ENCODE results near the gene DDI1. TPM values are rescaled to one million over a fixed set of nuclear protein-coding genes. Genes with fewer than 3 reads are reported as not detected.

DDI1 gene
- total RNA-seq, 2 donors from 2014 or later: not detected

DNA sequence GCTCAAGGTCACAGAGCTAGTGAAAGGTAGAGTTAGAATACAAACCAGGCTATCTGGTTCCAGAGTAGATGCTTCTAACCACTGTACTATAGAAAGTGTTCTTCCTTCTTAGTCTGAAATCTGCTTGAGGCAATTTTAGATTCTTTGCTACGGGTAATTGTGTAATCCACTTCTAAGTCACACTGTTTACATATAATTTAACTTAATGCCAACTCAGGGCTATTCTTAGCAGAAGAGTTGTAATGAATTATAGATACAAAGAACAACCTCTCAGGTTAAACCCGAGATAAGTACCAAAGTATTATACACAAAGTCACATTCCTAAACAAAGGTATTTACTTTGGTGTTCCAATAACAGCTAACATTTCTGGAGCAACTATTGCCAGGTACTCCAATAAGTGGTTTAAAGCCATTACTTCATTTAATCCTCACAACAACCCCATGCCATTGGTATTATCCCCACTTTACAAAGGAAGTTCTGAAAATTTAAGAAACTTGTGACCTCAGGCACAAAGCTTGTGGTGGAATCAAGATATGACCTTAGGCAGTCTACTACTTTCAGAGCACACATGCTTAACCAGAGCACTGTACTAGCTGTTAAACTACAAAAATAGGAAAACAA, 31.1 kb upstream of the DDI1 start:
- Histone ChIP-seq H3K9ac (ENCODE audit: extremely low read depth, low read length, poor library complexity, severe bottlenecking) (no peak overlapping the region), H3K9me3 (ENCODE audit: control insufficient read depth, low read length) (no peaks in the 10 kb centered on the region), H3K27me3 (ENCODE audit: control insufficient read depth, insufficient read depth, low read length, poor library complexity, severe bottlenecking) (no peaks in the 10 kb centered on the region), H3K4me1 (ENCODE audit: control insufficient read depth, insufficient read depth, low read length) (no peaks in the 10 kb centered on the region), H3K36me3 (ENCODE audit: control insufficient read depth, insufficient read depth, low read length) (no peaks in the 10 kb centered on the region), H3K27ac (ENCODE audit: low read depth, low read length) (no peak overlapping the region), H3K4me3 (ENCODE audit: low read length) (no peak overlapping the region)
- TF ChIP-seq, protein P1, sequence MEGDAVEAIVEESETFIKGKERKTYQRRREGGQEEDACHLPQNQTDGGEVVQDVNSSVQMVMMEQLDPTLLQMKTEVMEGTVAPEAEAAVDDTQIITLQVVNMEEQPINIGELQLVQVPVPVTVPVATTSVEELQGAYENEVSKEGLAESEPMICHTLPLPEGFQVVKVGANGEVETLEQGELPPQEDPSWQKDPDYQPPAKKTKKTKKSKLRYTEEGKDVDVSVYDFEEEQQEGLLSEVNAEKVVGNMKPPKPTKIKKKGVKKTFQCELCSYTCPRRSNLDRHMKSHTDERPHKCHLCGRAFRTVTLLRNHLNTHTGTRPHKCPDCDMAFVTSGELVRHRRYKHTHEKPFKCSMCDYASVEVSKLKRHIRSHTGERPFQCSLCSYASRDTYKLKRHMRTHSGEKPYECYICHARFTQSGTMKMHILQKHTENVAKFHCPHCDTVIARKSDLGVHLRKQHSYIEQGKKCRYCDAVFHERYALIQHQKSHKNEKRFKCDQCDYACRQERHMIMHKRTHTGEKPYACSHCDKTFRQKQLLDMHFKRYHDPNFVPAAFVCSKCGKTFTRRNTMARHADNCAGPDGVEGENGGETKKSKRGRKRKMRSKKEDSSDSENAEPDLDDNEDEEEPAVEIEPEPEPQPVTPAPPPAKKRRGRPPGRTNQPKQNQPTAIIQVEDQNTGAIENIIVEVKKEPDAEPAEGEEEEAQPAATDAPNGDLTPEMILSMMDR (conservative IDR thresholded peaks at IDR 0.05): no peak
- no peak overlapping the region for H3K4me3 Mint-ChIP-seq
- 97% methylated on average over 2 of the region's 2 CpGs; no CpG with 5 or more reads in 1 of the 2 experiments for WGBS, 2 experiments (ENCODE audit: insufficient coverage in 1 of 2, insufficient read length in 1 of 2)
- H3K36me3 Mint-ChIP-seq (ENCODE audit: low read depth): no peaks in the 10 kb centered on the region
- H3K4me1 Mint-ChIP-seq: no peaks in the 10 kb centered on the region
- no peaks in the 10 kb centered on the region for H3K27me3 Mint-ChIP-seq (ENCODE audit: insufficient read depth)
- H3K9me3 Mint-ChIP-seq: no peaks in the 10 kb centered on the region
- no peak for DNase-seq
- no peak overlapping the region for H3K27ac Mint-ChIP-seq

DNA sequence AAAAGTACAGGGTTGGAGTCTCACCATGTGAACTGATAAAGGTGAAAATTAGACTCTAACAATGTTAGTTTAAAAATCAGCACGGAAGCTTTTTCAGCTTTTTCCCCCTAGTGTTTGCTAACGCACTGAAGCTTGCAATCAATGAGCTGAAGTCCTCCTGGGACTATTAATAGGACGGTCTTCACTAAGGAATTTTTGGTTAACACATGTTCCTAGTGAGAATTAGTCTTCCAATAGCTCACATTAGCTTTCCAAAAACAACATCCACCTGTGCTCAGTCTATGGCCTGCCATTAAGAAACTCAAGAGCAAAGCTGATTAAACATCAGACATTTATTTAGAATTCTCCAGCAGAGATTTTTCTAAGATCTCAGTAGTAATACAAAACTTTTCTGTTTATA, 26.7 kb upstream of the DDI1 start:
- no peaks in the 10 kb centered on the region for H3K36me3 Mint-ChIP-seq (ENCODE audit: low read depth)
- Histone ChIP-seq H3K4me3 (ENCODE audit: low read length) (no peak overlapping the region), H3K27me3 (ENCODE audit: control insufficient read depth, insufficient read depth, low read length, poor library complexity, severe bottlenecking) (no peaks in the 10 kb centered on the region), H3K9ac (ENCODE audit: extremely low read depth, low read length, poor library complexity, severe bottlenecking) (no peak overlapping the region), H3K4me1 (ENCODE audit: control insufficient read depth, insufficient read depth, low read length) (no peaks in the 10 kb centered on the region), H3K36me3 (ENCODE audit: control insufficient read depth, insufficient read depth, low read length) (no peaks in the 10 kb centered on the region), H3K27ac (ENCODE audit: low read depth, low read length) (no peak overlapping the region), H3K9me3 (ENCODE audit: control insufficient read depth, low read length) (no peaks in the 10 kb centered on the region)
- no peaks in the 10 kb centered on the region for H3K9me3 Mint-ChIP-seq
- 72 to 80% methylated on average over 3 of the region's 3 CpGs for WGBS, 2 experiments (ENCODE audit: insufficient coverage in 1 of 2, insufficient read length in 1 of 2)
- no peak for DNase-seq
- TF ChIP-seq, protein P1 (conservative IDR thresholded peaks at IDR 0.05): peak; percentile 52
- no peaks in the 10 kb centered on the region for H3K27me3 Mint-ChIP-seq (ENCODE audit: insufficient read depth)
- no peak overlapping the region for H3K27ac Mint-ChIP-seq
- H3K4me3 Mint-ChIP-seq: no peak overlapping the region
- no peaks in the 10 kb centered on the region for H3K4me1 Mint-ChIP-seq

DNA sequence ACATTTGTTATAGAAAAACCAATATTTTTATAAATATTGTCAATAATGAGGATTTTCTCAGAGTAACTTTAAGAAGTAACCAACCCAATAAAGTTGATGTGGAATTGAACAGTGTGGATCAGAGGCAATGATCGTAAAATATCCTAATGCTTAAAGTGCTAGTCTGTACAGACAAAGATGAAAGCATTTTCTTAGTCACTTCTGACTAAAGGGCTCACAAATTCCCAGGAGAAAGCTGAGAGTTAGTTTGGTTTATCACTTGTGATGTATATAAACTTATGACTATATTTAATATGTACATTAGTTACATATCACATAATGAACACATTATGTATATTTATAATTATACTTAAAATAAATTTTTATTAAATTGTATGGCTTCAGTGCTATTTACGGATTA, 25.4 kb upstream of the DDI1 start:
- TF ChIP-seq, protein P1 (conservative IDR thresholded peaks at IDR 0.05): no peak
- Histone ChIP-seq H3K36me3 (ENCODE audit: control insufficient read depth, insufficient read depth, low read length) (no peaks in the 10 kb centered on the region), H3K27ac (ENCODE audit: low read depth, low read length) (no peak overlapping the region), H3K4me3 (ENCODE audit: low read length) (no peak overlapping the region), H3K9ac (ENCODE audit: extremely low read depth, low read length, poor library complexity, severe bottlenecking) (no peak overlapping the region), H3K4me1 (ENCODE audit: control insufficient read depth, insufficient read depth, low read length) (no peaks in the 10 kb centered on the region), H3K27me3 (ENCODE audit: control insufficient read depth, insufficient read depth, low read length, poor library complexity, severe bottlenecking) (no peaks in the 10 kb centered on the region), H3K9me3 (ENCODE audit: control insufficient read depth, low read length) (no peaks in the 10 kb centered on the region)
- peaks cover 2% of the 10 kb centered on the region for H3K4me1 Mint-ChIP-seq
- no peak overlapping the region for H3K27ac Mint-ChIP-seq
- 87 to 100% methylated on average over 1 to 2 of the region's 2 CpGs for WGBS, 2 experiments (ENCODE audit: insufficient coverage in 1 of 2, insufficient read length in 1 of 2)
- no peak overlapping the region for H3K4me3 Mint-ChIP-seq
- H3K9me3 Mint-ChIP-seq: no peaks in the 10 kb centered on the region
- no peaks in the 10 kb centered on the region for H3K36me3 Mint-ChIP-seq (ENCODE audit: low read depth)
- H3K27me3 Mint-ChIP-seq (ENCODE audit: insufficient read depth): no peaks in the 10 kb centered on the region
- no peak for DNase-seq
